CD14-positive monocyte (primary cell): ENCODE results near the gene ARID3B. TPM values are rescaled to one million over a fixed set of nuclear protein-coding genes. Genes with fewer than 3 reads are reported as not detected.

ENCODE experiments used
- DNase-seq, 3 donors: peaks; one replicate each; pipeline ENCODE4 v3.0.0-alpha.2; 2011 to 2022
- H2AFZ ChIP-seq: 2 replicates; pipeline ENCODE4 v1.6.0; 2012; ENCODE audit warnings: mild to moderate bottlenecking, low read depth, low read length, inconsistent platforms; ENCODE audit not compliant: insufficient read depth, poor library complexity, severe bottlenecking
- H3K27ac ChIP-seq, 2 donors: 1 replicate in 1 of 2; 2 replicates in 1 of 2; pipeline ENCODE4 v1.5.1; 2012 to 2013; ENCODE audit warnings: low read length in 2 of 2, control low read depth in 1 of 2, inconsistent platforms in 1 of 2, low read depth in 1 of 2, mild to moderate bottlenecking in 1 of 2
- H3K27me3 ChIP-seq, 2 donors: one replicate each; pipeline versions ENCODE4 v1.6.0 to v1.6.1; 2011 to 2013; ENCODE audit warnings: low read length in 2 of 2; ENCODE audit not compliant: control insufficient read depth in 2 of 2, insufficient read depth in 2 of 2
- H3K36me3 ChIP-seq, 2 donors: replicated peaks in 1 of 2; 1 replicate in 1 of 2; 2 replicates in 1 of 2; pipeline versions ENCODE4 v1.5.1 to v1.6.1; 2012 to 2013; ENCODE audit warnings: low read length in 2 of 2, control low read depth in 1 of 2, inconsistent platforms in 1 of 2, mild to moderate bottlenecking in 1 of 2; ENCODE audit not compliant: insufficient read depth in 2 of 2, control insufficient read depth in 1 of 2
- H3K4me1 ChIP-seq, 2 donors: 1 replicate in 1 of 2; 2 replicates in 1 of 2; pipeline versions ENCODE4 v1.5.1 to v1.6.1; 2012 to 2013; ENCODE audit warnings: low read length in 2 of 2, control low read depth in 1 of 2, inconsistent platforms in 1 of 2, mild to moderate bottlenecking in 1 of 2, moderate library complexity in 1 of 2; ENCODE audit not compliant: insufficient read depth in 2 of 2, control insufficient read depth in 1 of 2
- H3K4me2 ChIP-seq: replicated peaks from 2 replicates; pipeline ENCODE3; 2012; ENCODE audit warnings: low read length, moderate library complexity, mild to moderate bottlenecking; ENCODE audit not compliant: poor library complexity, severe bottlenecking; ENCODE audit errors: extremely low read depth
- H3K4me3 ChIP-seq, 3 experiments: fragments of 200-600 bp in 1 of 3; sonication (generic) in 1 of 3; replicated peaks in 1 of 3; 1 replicate in 2 of 3; 2 replicates in 1 of 3; pipeline ENCODE4 v1.5.1; 2011 to 2013; ENCODE audit warnings: low read length in 3 of 3, mild to moderate bottlenecking in 3 of 3, control low read depth in 2 of 3, low read depth in 2 of 3, inconsistent platforms in 1 of 3, moderate library complexity in 1 of 3
- H3K79me2 ChIP-seq: 2 replicates; pipeline ENCODE4 v1.6.0; 2012; ENCODE audit warnings: mild to moderate bottlenecking, control low read depth, inconsistent platforms, low read length, moderate library complexity; ENCODE audit not compliant: insufficient read depth
- H3K9ac ChIP-seq: 2 replicates; pipeline ENCODE4 v1.6.0; 2017; ENCODE audit warnings: low read length, mild to moderate bottlenecking; ENCODE audit not compliant: insufficient read depth, poor library complexity, severe bottlenecking
- H3K9me3 ChIP-seq, 2 donors: replicated peaks in 1 of 2; 1 replicate in 1 of 2; 2 replicates in 1 of 2; pipeline versions ENCODE4 v1.5.1 to v1.6.1; 2012 to 2013; ENCODE audit warnings: low read length in 2 of 2, control low read depth in 1 of 2; ENCODE audit not compliant: control insufficient read depth in 1 of 2, insufficient read depth in 1 of 2
- H4K20me1 ChIP-seq: 2 replicates; pipeline ENCODE4 v1.6.0; 2012; ENCODE audit warnings: mild to moderate bottlenecking, low read length, control low read depth, moderate library complexity; ENCODE audit not compliant: insufficient read depth
- H3K27ac Mint-ChIP-seq, 7 donors: one replicate each; pipeline ENCODE4 v1.8.0; 2020; ENCODE audit warnings: mild to moderate bottlenecking in 7 of 7, mixed read lengths in 7 of 7, moderate library complexity in 6 of 7, inconsistent platforms in 2 of 7
- H3K27me3 Mint-ChIP-seq, 3 donors: one replicate each; pipeline ENCODE4 v1.8.0; 2021 to 2022; ENCODE audit warnings: low read depth in 3 of 3, mild to moderate bottlenecking in 3 of 3, mixed read lengths in 3 of 3, moderate library complexity in 3 of 3, inconsistent platforms in 1 of 3
- H3K36me3 Mint-ChIP-seq, 2 donors: one replicate each; pipeline ENCODE4 v1.8.0; 2020; ENCODE audit warnings: mixed read lengths in 2 of 2, inconsistent platforms in 1 of 2, mild to moderate bottlenecking in 1 of 2
- H3K4me1 Mint-ChIP-seq: one replicate; pipeline ENCODE4 v1.8.0; 2020; ENCODE audit warnings: mild to moderate bottlenecking, mixed read lengths
- H3K4me3 Mint-ChIP-seq, 2 donors: one replicate each; pipeline ENCODE4 v1.8.0; 2020; ENCODE audit warnings: mild to moderate bottlenecking in 2 of 2, mixed read lengths in 2 of 2, moderate library complexity in 1 of 2
- H3K9me3 Mint-ChIP-seq, 7 donors: one replicate each; pipeline ENCODE4 v1.8.0; 2020 to 2022; ENCODE audit warnings: mixed read lengths in 7 of 7, mild to moderate bottlenecking in 6 of 7, moderate library complexity in 6 of 7, inconsistent platforms in 2 of 7
- WGBS: methylation state at CpG from one replicate; pipeline ENCODE4 v1.1.5; 2013; ENCODE audit warnings: missing lambda C conversion rate; ENCODE audit not compliant: insufficient coverage; 5-methylcytosine and 5-hydroxymethylcytosine counted together
- intact Hi-C, 2 donors: fragments of 100-400 bp; cut with micrococcal nuclease; formaldehyde crosslinking; loops; one replicate each; pipeline versions ENCODE4 v1.15.0 to v1.15.1; 2023
- polyA plus RNA-seq, 3 donors: library from polyadenylated mRNA; depleted of rRNA in 1 of 3; unstranded in 2 of 3; stranded (reverse) in 1 of 3; fragments of 300-500 nt in 2 of 3; fragments of >200 nt in 1 of 3; fragmentation: Illumina TruSeq in 2 of 3; gene quantifications; 1 replicate in 2 of 3; 2 replicates in 1 of 3; pipeline ENCODE4 v1.2.3, GENCODE V29; 2012 to 2021
- TF ChIP-seq, protein P1 (sequence below): fragments of 200-600 bp; IDR thresholded peaks from one replicate; pipeline ENCODE4 v1.8.0; 2022; ENCODE audit warnings: antibody characterized with exemption, mild to moderate bottlenecking

The ARID3B gene
- polyA plus RNA-seq, 3 donors, result 2.3 to 17.4 (median 4.4) TPM

DNA sequence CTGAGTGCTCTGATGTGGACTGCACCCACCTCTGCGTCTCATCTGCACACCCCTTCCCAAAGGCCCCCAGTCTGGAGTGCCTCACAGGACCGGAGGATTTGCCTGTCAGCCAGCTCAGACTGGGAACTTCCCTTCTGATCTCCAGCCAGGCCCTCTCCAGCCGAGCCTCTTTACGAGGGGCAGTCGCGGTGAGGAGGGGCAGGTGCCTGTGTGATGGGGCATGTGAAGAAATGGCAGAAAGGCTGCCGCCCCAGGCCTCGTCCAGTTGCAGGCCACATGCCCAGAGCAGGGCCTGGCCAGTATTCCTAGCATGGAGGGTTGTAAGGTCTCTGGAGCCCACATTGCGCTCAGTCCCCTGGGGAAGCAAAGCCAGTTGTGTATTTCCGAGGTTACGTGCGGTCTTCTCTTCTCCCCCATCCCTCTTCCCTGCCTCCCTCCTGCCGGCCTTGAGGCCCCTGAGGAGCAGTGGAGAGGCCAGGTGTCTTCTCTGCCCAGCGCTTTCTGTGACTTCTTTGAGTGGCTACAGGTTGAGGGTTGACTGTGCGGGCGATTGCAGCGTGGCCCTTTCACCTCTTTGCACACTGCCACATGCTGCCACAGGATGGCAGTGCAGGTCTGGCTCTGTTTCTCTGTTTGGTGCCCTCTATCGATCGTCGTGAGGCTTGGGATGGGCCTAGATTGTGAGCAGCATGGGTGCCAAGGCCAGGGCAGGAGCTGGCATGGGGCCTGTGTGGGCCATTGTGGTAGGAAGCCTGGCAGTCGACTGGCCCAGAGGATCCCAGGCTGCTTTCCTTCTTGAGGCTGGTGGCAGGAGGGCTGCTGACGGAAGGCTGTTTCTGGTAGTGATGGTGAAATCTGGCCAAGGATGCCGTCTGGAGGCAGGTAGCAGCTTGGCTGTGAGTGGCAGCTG lies 79.9 kb downstream of the ARID3B start:
- no peak overlapping the region for H3K4me2 ChIP-seq
- H3K36me3 Mint-ChIP-seq, result peaks cover 75 to 76% of the 10 kb centered on the region in 2 donors
- peaks cover 79% of the 10 kb centered on the region for H3K79me2 ChIP-seq
- H3K27ac Mint-ChIP-seq, result peak overlapping the region in 5 of 7 donors; percentile 26 to 77 (median 68)
- H4K20me1 ChIP-seq, result peaks cover 97% of the 10 kb centered on the region
- H3K4me1 Mint-ChIP-seq, result peaks cover 22% of the 10 kb centered on the region
- H3K9ac ChIP-seq, result no peak overlapping the region
- 65% methylated on average over 13 of the region's 23 CpGs for WGBS
- H3K4me3 ChIP-seq, result no peak overlapping the region
- no peak overlapping the region for H3K27ac ChIP-seq
- no peaks in the 10 kb centered on the region for H3K27me3 ChIP-seq
- H3K9me3 ChIP-seq, result no peaks in the 10 kb centered on the region
- peaks cover 0 to 1% (median 0%) of the 10 kb centered on the region in 7 donors for H3K9me3 Mint-ChIP-seq
- no peak overlapping the region for H3K4me3 Mint-ChIP-seq
- peaks cover 11 to 17% of the 10 kb centered on the region in 2 donors for H3K4me1 ChIP-seq
- TF ChIP-seq, protein P1, sequence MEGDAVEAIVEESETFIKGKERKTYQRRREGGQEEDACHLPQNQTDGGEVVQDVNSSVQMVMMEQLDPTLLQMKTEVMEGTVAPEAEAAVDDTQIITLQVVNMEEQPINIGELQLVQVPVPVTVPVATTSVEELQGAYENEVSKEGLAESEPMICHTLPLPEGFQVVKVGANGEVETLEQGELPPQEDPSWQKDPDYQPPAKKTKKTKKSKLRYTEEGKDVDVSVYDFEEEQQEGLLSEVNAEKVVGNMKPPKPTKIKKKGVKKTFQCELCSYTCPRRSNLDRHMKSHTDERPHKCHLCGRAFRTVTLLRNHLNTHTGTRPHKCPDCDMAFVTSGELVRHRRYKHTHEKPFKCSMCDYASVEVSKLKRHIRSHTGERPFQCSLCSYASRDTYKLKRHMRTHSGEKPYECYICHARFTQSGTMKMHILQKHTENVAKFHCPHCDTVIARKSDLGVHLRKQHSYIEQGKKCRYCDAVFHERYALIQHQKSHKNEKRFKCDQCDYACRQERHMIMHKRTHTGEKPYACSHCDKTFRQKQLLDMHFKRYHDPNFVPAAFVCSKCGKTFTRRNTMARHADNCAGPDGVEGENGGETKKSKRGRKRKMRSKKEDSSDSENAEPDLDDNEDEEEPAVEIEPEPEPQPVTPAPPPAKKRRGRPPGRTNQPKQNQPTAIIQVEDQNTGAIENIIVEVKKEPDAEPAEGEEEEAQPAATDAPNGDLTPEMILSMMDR, result peak; percentile 93
- no peak overlapping the region for H2AFZ ChIP-seq
- peak; percentile 66 to 76 (median 73) for DNase-seq
- H3K36me3 ChIP-seq, result peaks cover 74 to 84% of the 10 kb centered on the region in 2 donors
- intact Hi-C loops, result no loop called here
- peaks cover 0 to 4% (median 2%) of the 10 kb centered on the region in 3 donors for H3K27me3 Mint-ChIP-seq

DNA sequence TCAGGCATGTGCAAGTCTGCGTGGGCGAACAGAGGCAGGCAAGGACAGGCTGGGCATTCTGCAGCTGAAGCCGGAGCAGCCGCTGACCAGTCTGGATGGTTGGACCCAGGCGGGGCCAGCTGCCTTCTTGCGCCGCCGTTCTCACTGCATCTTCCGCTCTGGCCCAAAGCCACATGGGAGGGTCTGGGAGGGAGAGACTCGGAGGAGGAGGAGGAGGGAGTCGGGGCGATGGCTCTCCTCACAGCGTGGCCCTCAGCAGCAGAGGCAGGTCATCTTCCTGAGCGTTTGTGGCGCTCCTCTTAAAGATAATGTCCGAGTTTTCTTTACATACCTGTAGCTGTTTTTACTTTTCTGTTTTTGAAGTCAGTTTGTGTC lies 80.5 kb downstream of the ARID3B start:
- intact Hi-C loops, result no loop called here
- Histone ChIP-seq H3K4me2 (no peak overlapping the region), H3K4me1 (peaks cover 9 to 14% of the 10 kb centered on the region in 2 donors), H2AFZ (no peak overlapping the region), H3K79me2 (peaks cover 72% of the 10 kb centered on the region), H3K27ac (no peak overlapping the region), H3K4me3 (no peak overlapping the region), H3K9me3 (no peaks in the 10 kb centered on the region), H3K9ac (no peak overlapping the region), H3K27me3 (no peaks in the 10 kb centered on the region), H4K20me1 (peaks cover 100% of the 10 kb centered on the region), H3K36me3 (peaks cover 80 to 91% of the 10 kb centered on the region in 2 donors)
- WGBS, result 99% methylated on average over 11 of the region's 16 CpGs
- peak overlapping the region in 3 of 7 donors; percentile 26 to 76 (median 68) for H3K27ac Mint-ChIP-seq
- peaks cover 0 to 1% (median 0%) of the 10 kb centered on the region in 7 donors for H3K9me3 Mint-ChIP-seq
- no peak for DNase-seq
- peaks cover 0 to 4% (median 2%) of the 10 kb centered on the region in 3 donors for H3K27me3 Mint-ChIP-seq
- H3K36me3 Mint-ChIP-seq, result peaks cover 81 to 82% of the 10 kb centered on the region in 2 donors
- no peak overlapping the region for H3K4me3 Mint-ChIP-seq
- TF ChIP-seq, protein P1, result no peak
- H3K4me1 Mint-ChIP-seq, result peaks cover 21% of the 10 kb centered on the region
